Heart right ventricle (tissue), 16 donors: Measurements from ENCODE around the gene GIMAP1. TPM values are rescaled to one million over a fixed set of nuclear protein-coding genes. Genes with fewer than 3 reads are reported as not detected.

Source experiments
- ATAC-seq, 8 donors: fragments of 200-7000 bp; cut with Tn5 transposase; one replicate each; pipeline ENCODE4 v1.9.1; 2020; ENCODE audit warnings: mild to moderate bottlenecking in 8 of 8, moderate library complexity in 8 of 8, moderate number of reproducible peaks in 1 of 8
- DNase-seq, 2 donors: peaks; one replicate each; pipeline ENCODE4 v3.0.0-alpha.2; 2020
- H3K27ac ChIP-seq, 10 donors: fragments of 200-600 bp; sonication (generic) in 2 of 10; one replicate each; pipeline versions ENCODE4 v1.5.0 to v1.8.0; 2020 to 2022; ENCODE audit warnings: mild to moderate bottlenecking in 3 of 10
- H3K27me3 ChIP-seq, 7 donors: fragments of 200-600 bp; one replicate each; pipeline ENCODE4 v1.8.0; 2021 to 2022; ENCODE audit warnings: mild to moderate bottlenecking in 2 of 7
- H3K36me3 ChIP-seq, 9 donors: fragments of 200-600 bp; sonication (generic) in 1 of 9; one replicate each; pipeline versions ENCODE4 v1.5.0 to v1.8.0; 2020 to 2022; ENCODE audit warnings: mild to moderate bottlenecking in 2 of 9
- H3K4me1 ChIP-seq, 9 donors: fragments of 200-600 bp; sonication (generic) in 1 of 9; one replicate each; pipeline versions ENCODE4 v1.5.0 to v1.8.0; 2020 to 2022; ENCODE audit warnings: mild to moderate bottlenecking in 4 of 9
- H3K4me3 ChIP-seq, 10 donors: fragments of 200-600 bp; sonication (generic) in 2 of 10; one replicate each; pipeline versions ENCODE4 v1.5.0 to v1.8.0; 2020 to 2022; ENCODE audit warnings: mild to moderate bottlenecking in 7 of 10, moderate library complexity in 2 of 10
- H3K9me3 ChIP-seq, 11 donors: fragments of 200-600 bp in 10 of 11; sonication (generic) in 2 of 11; one replicate each; pipeline versions ENCODE4 v1.5.0 to v1.8.0; 2013 to 2022; ENCODE audit warnings: mild to moderate bottlenecking in 2 of 11, control low read depth in 1 of 11, moderate library complexity in 1 of 11
- whole genome bisulfite sequencing, 2 donors: extraction: QIAGEN DNeasy Blood & Tissue Kit; methylation state at CpG; one replicate each; pipeline ENCODE4 v1.1.7; 2013; ENCODE audit warnings: inconsistent platforms in 1 of 2; 5-methylcytosine and 5-hydroxymethylcytosine counted together
- intact Hi-C, 10 donors: fragments of 100-400 bp; cut with DNase I; formaldehyde crosslinking; loops; one replicate each; pipeline versions ENCODE4 v1.11.1 to v1.14.2; 2022
- polyA plus RNA-seq, 2 donors: library from polyadenylated mRNA; stranded (reverse); fragments of 200-250 nt; gene quantifications; one replicate each; pipeline ENCODE4 v1.2.3, GENCODE V29; 2013
- total RNA-seq, 10 donors: library from RNA; stranded (reverse); fragmentation: NEBNext Ultra II Directional in 3 of 10; extraction: Animal tissue kit (Norgen Biotek cat#: 25700) in 3 of 10; gene quantifications; one replicate each; pipeline versions ENCODE4 v1.2.1 to v1.2.4, GENCODE V29; 2021 to 2023
- TF ChIP-seq, protein P1 (sequence below), 9 donors: fragments of 200-600 bp; sonication (generic) in 2 of 9; IDR thresholded peaks; one replicate each; pipeline versions ENCODE4 v1.5.0 to v1.8.0; 2021 to 2022; ENCODE audit warnings: antibody characterized with exemption in 9 of 9, mild to moderate bottlenecking in 5 of 9, moderate library complexity in 1 of 9
- donor health status: Arrhythmogenic right ventricular cardiomyopathy.
- donor health status: ischemic (EF 13 %, LVEDD 7.1; RV severe dilation, severe dysfunction).
- donor health status: healthy with polysubstance abuse.
- donor health status: DM: no; HTN: yes; CAD: no.
- donor health status: DM: no; HTN: no; CAD: no.
- donor health status: ischemic (EF 25% LVEDD 6.9; RV normal size, moderate dysfunction).
- donor health status: ischemic (EF 25% LVEDD 5.7; RV mildly dilated, moderate dysfunction).
- donor health status: healthy.
- donor health status: DM: yes; HTN: yes; CAD: no.
- donor health status: Ischemic cardiomyopathy.
- donor health status: ischemic (EF 35%, LVEDD 5.7; RV mildly dilated, moderate dysfunction).
- donor health status: nonischemic (EF 11% LVEDD 7.7; RV severe dilation, severe dysfunction).
- donor health status: DM: yes; HTN: yes; CAD: no.
- donor health status: PGD.
- donor health status: ischemic (EF 29% LVEDD 5.4; RV normal size, mild dysfunction).
- donor health status: nonischemic (EF 23%, LVEDD 6.1; RV moderate dilation, normal function).

The GIMAP1 gene
- total and polyA plus RNA-seq, 12 donors, result 2.4 to 11.2 (median 5.5) TPM

DNA sequence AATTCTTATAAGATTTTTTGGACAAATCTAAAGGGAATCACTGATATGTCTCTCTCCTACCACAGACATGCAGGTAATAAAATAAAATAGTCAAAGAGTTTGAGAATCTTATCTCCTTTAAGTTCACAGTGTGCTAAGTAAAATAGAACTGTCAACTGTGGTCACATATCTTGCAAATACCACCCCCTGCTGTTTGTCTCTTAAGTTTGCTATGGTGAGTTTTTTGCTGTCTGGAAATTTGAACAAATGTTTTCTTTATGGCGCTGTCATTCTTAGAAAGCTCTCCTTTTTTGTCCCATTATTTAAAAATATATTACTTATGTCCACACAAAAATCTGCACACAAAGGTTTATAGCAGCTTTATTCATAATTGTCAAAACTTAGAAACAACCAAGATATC is 40.4 kb downstream of the GIMAP1 start:
- no peak for DNase-seq
- H3K9me3 ChIP-seq, result peaks cover 0 to 12% (median 0%) of the 10 kb centered on the region in 11 donors
- WGBS, 2 donors, result 30 to 42% methylated on average over 1 of the region's 1 CpG
- ATAC-seq, result peak in 5 of 8 donors; percentile 34 to 66 (median 47)
- TF ChIP-seq, protein P1, sequence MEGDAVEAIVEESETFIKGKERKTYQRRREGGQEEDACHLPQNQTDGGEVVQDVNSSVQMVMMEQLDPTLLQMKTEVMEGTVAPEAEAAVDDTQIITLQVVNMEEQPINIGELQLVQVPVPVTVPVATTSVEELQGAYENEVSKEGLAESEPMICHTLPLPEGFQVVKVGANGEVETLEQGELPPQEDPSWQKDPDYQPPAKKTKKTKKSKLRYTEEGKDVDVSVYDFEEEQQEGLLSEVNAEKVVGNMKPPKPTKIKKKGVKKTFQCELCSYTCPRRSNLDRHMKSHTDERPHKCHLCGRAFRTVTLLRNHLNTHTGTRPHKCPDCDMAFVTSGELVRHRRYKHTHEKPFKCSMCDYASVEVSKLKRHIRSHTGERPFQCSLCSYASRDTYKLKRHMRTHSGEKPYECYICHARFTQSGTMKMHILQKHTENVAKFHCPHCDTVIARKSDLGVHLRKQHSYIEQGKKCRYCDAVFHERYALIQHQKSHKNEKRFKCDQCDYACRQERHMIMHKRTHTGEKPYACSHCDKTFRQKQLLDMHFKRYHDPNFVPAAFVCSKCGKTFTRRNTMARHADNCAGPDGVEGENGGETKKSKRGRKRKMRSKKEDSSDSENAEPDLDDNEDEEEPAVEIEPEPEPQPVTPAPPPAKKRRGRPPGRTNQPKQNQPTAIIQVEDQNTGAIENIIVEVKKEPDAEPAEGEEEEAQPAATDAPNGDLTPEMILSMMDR (IDR thresholded peaks at IDR 0.05), result peak; percentile 31 to 77 (median 61)
- H3K4me1 ChIP-seq, result peaks cover 20 to 53% (median 43%) of the 10 kb centered on the region in 9 donors
- H3K27me3 ChIP-seq, result no peaks in the 10 kb centered on the region
- intact Hi-C loops, result loop anchor here in 7 of 10 donors (1.0 to 10.0 kb wide), 9 partner anchors 18 to 392 kb away; partner anchors contain the start of genes GIMAP4 (in 1 of the 7), GIMAP6 (in 1 of the 7), GIMAP7 (in 1 of the 7) and REPIN1 (in 1 of the 7)
- H3K27ac ChIP-seq, result peak overlapping the region in 6 of 10 donors; percentile 81 to 87 (median 86)
- no peaks in the 10 kb centered on the region for H3K36me3 ChIP-seq
- H3K4me3 ChIP-seq, result no peak overlapping the region

DNA sequence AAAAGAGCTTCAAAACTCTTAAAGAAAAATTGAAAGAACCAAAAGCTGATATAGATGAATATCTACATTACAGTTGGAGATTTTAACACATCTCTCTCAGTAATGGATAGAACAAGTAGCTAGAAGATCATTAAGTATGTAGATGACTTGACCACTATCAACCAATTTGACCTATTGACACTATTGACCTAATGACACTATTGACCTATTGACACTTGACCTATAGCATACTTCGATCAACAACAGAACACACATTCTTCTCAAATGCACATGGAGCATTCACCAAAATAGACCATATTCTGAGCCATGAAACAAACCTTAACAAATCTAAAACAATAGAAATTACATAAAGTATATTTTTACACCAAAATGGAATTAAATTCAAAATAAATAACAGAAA is 43.1 kb downstream of the GIMAP1 start:
- Histone ChIP-seq H3K27ac (no peak overlapping the region), H3K9me3 (peaks cover 0 to 12% (median 0%) of the 10 kb centered on the region in 11 donors), H3K4me1 (peaks cover 11 to 28% (median 24%) of the 10 kb centered on the region in 9 donors), H3K27me3 (no peaks in the 10 kb centered on the region), H3K36me3 (no peaks in the 10 kb centered on the region), H3K4me3 (no peak overlapping the region)
- ATAC-seq (no peak), DNase-seq (no peak)
- intact Hi-C loops, result loop anchor here in 6 of 10 donors (5.0 to 10.0 kb wide), 6 partner anchors 127 to 395 kb away; partner anchors contain the start of genes GIMAP4 (in 1 of the 6), GIMAP6 (in 1 of the 6), GIMAP7 (in 1 of the 6) and REPIN1 (in 1 of the 6)
- TF ChIP-seq, protein P1 (IDR thresholded peaks at IDR 0.05), result no peak
- WGBS, 2 donors, result 78 to 84% methylated on average over 1 of the region's 1 CpG

DNA sequence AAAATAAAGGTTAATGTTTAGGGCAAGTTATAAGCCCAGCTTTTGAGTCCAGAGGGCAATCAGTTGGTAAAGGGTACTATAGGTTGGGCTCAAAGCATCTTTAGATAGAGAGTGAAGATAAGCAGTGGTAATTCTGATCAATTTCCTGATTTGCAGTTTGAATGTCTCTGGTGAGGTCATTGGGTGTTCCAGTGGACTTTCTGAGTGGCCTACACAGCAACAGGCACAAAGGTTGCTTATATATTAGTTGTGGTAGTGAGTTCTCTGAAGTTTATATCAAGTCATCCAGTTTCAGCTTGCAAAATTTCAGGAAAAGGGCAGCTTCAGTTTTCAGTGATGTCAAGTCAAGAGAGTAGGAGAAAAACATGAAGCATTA is 49.9 kb downstream of the GIMAP1 start:
- Histone ChIP-seq H3K4me3 (no peak overlapping the region), H3K4me1 (peaks cover 0 to 6% (median 0%) of the 10 kb centered on the region in 9 donors), H3K27me3 (no peaks in the 10 kb centered on the region), H3K36me3 (no peaks in the 10 kb centered on the region), H3K27ac (no peak overlapping the region), H3K9me3 (peaks cover 0 to 6% (median 0%) of the 10 kb centered on the region in 11 donors)
- intact Hi-C loops, result no loop called here
- DNase-seq, result no peak
- ATAC-seq, result no peak
- TF ChIP-seq, protein P1 (IDR thresholded peaks at IDR 0.05), result no peak

DNA sequence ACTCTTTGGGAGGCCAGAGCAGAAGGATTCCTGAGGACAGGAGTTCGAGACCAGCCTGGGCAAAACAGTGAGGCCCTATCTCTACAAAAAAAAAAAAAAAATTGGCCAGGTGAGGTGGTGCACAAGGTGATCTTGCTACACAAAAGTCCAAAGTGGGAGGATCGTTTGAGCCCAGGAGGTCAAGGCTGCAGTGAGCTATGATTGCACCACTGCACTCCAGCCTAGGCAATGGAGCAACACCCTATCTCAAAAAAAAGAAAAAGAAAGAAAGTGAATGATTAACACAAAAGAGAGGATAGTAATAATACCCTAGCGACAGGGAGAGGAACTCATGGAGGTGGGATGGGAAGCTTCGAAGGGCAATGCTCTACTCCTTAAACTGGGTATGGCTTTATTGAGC is 53.4 kb downstream of the GIMAP1 start:
- Histone ChIP-seq H3K9me3 (peaks cover 0 to 22% (median 6%) of the 10 kb centered on the region in 11 donors), H3K36me3 (no peaks in the 10 kb centered on the region), H3K27ac (no peak overlapping the region), H3K27me3 (no peaks in the 10 kb centered on the region), H3K4me1 (peaks cover 0 to 2% (median 0%) of the 10 kb centered on the region in 9 donors), H3K4me3 (no peak overlapping the region)
- ATAC-seq, result no peak
- DNase-seq, result no peak
- TF ChIP-seq, protein P1 (IDR thresholded peaks at IDR 0.05), result no peak
- intact Hi-C loops, result loop anchor here in 2 of 10 donors (10.0 kb wide), 1 partner anchor 215 kb away; no protein-coding TSS in a partner anchor
- WGBS, 2 donors, result 91 to 93% methylated on average over 4 of the region's 4 CpGs

Other genes starting within 250 kb of the GIMAP1 start
- 10 to 100 TPM in 6 of 10 donors, 1 to 10 TPM in 4; 7.5 to 41.2 (median 19.6) TPM for gene GIMAP7, start 201.7 kb upstream of the GIMAP1 start, total RNA-seq
- gene GIMAP7, start 201.7 kb upstream of the GIMAP1 start, polyA plus RNA-seq, result 10 to 100 TPM; 43.9 to 77.5 TPM
- gene GIMAP4, start 149.2 kb upstream of the GIMAP1 start, total RNA-seq, result 10 to 100 TPM; 19.7 to 68.6 (median 31.0) TPM
- 10 to 100 TPM; 39.0 to 50.8 TPM for gene GIMAP4, start 149.2 kb upstream of the GIMAP1 start, polyA plus RNA-seq
- gene GIMAP6, start 84.2 kb upstream of the GIMAP1 start, total RNA-seq, result 10 to 100 TPM; 13.7 to 42.9 (median 25.5) TPM
- 10 to 100 TPM; 20.2 to 24.3 TPM for gene GIMAP6, start 84.2 kb upstream of the GIMAP1 start, polyA plus RNA-seq
- 10 to 100 TPM in 1 of 10 donors, 1 to 10 TPM in 9; 2.1 to 17.5 (median 4.6) TPM for gene GIMAP2, start 30.9 kb upstream of the GIMAP1 start, total RNA-seq
- 1 to 10 TPM; 5.3 to 5.8 TPM for gene GIMAP2, start 30.9 kb upstream of the GIMAP1 start, polyA plus RNA-seq
- 10 to 100 TPM in 7 of 10 donors, 1 to 10 TPM in 3; 6.5 to 27.2 (median 11.8) TPM for gene GIMAP5, start 20.8 kb downstream of the GIMAP1 start, total RNA-seq
- gene GIMAP5, start 20.8 kb downstream of the GIMAP1 start, polyA plus RNA-seq, result 10 to 100 TPM; 22.9 to 35.0 TPM
- 100 to 1,000 TPM in 2 of 10 donors, 10 to 100 TPM in 8; 19.6 to 149 (median 52.6) TPM for gene TMEM176B, start 83.8 kb downstream of the GIMAP1 start, total RNA-seq
- 10 to 100 TPM; 15.9 to 24.8 TPM for gene TMEM176B, start 83.8 kb downstream of the GIMAP1 start, polyA plus RNA-seq
- gene TMEM176A, start 84.2 kb downstream of the GIMAP1 start, total RNA-seq, result 10 to 100 TPM; 12.1 to 86.6 (median 22.2) TPM
- gene TMEM176A, start 84.2 kb downstream of the GIMAP1 start, polyA plus RNA-seq, result 10 to 100 TPM; 16.8 to 19.2 TPM
- gene AOC1, start 135.9 kb downstream of the GIMAP1 start, total RNA-seq, result 1 to 10 TPM in 1 of 10 donors, under 1 TPM in 7, not detected in 2; 0.09 to 1.2 (median 0.37) TPM
- under 1 TPM in 1 of 2 donors, not detected in 1; 0.04 TPM for gene AOC1, start 135.9 kb downstream of the GIMAP1 start, polyA plus RNA-seq